Endodermal cell (in vitro differentiated cells): ENCODE measurements around the gene GALNT9. TPM values are rescaled to one million over a fixed set of nuclear protein-coding genes. Genes with fewer than 3 reads are reported as not detected.

Experiments used
- DNase-seq: peaks from one replicate; pipeline ENCODE4 v3.0.0-alpha.2; 2017
- H3K27ac ChIP-seq: 2 replicates; pipeline ENCODE4 v1.5.1; 2013; ENCODE audit warnings: mild to moderate bottlenecking, low read depth, low read length, moderate library complexity
- H3K27me3 ChIP-seq: 2 replicates; pipeline ENCODE4 v1.6.1; 2013; ENCODE audit warnings: mild to moderate bottlenecking, low read length, moderate library complexity; ENCODE audit not compliant: insufficient read depth, control insufficient read depth, poor library complexity, severe bottlenecking
- H3K36me3 ChIP-seq: 2 replicates; pipeline ENCODE4 v1.7.0; 2013; ENCODE audit warnings: mild to moderate bottlenecking, low read length, moderate library complexity; ENCODE audit not compliant: control insufficient read depth, insufficient read depth
- H3K4me1 ChIP-seq: one replicate; pipeline ENCODE4 v1.7.0; 2013; ENCODE audit warnings: low read length; ENCODE audit not compliant: control insufficient read depth, insufficient read depth
- H3K4me3 ChIP-seq: 2 replicates; pipeline ENCODE4 v1.5.1; 2013; ENCODE audit warnings: mild to moderate bottlenecking, low read length, moderate library complexity
- H3K9ac ChIP-seq: 2 replicates; pipeline ENCODE4 v1.6.1; 2013; ENCODE audit warnings: mild to moderate bottlenecking, low read length, moderate library complexity; ENCODE audit not compliant: poor library complexity, severe bottlenecking; ENCODE audit errors: extremely low read depth
- H3K9me3 ChIP-seq: 2 replicates; pipeline ENCODE4 v1.6.1; 2013; ENCODE audit warnings: mild to moderate bottlenecking, low read length, moderate library complexity; ENCODE audit not compliant: control insufficient read depth
- H3K27ac Mint-ChIP-seq: 2 replicates; pipeline ENCODE4 v1.8.0; 2020; ENCODE audit warnings: mixed read lengths
- H3K27me3 Mint-ChIP-seq: 2 replicates; pipeline ENCODE4 v1.8.0; 2021; ENCODE audit warnings: mild to moderate bottlenecking, mixed read lengths; ENCODE audit not compliant: insufficient read depth
- H3K36me3 Mint-ChIP-seq: 2 replicates; pipeline ENCODE4 v1.8.0; 2020; ENCODE audit warnings: low read depth, mixed read lengths
- H3K4me1 Mint-ChIP-seq: 2 replicates; pipeline ENCODE4 v1.8.0; 2020; ENCODE audit warnings: mixed read lengths
- H3K4me3 Mint-ChIP-seq: 2 replicates; pipeline ENCODE4 v1.8.0; 2020; ENCODE audit warnings: mild to moderate bottlenecking, moderate library complexity, mixed read lengths
- H3K9me3 Mint-ChIP-seq: 2 replicates; pipeline ENCODE4 v1.8.0; 2020; ENCODE audit warnings: mild to moderate bottlenecking, mixed read lengths
- WGBS, 2 experiments: methylation state at CpG; one replicate each; pipeline versions ENCODE4 v1.1.5 to v1.1.7; 2013; ENCODE audit warnings: missing lambda C conversion rate in 2 of 2, mixed read lengths in 1 of 2; ENCODE audit not compliant: insufficient coverage in 1 of 2, insufficient read length in 1 of 2; 5-methylcytosine and 5-hydroxymethylcytosine counted together
- total RNA-seq, 2 donors: library from RNA; stranded (reverse); fragmentation: NEBNext Ultra II Directional in 1 of 2; extraction: Animal tissue kit (Norgen Biotek cat#: 25700) in 1 of 2; gene quantifications; 2 replicates in 1 of 2; 3 replicates in 1 of 2; pipeline ENCODE4 v1.2.1, GENCODE V29; 2021
- TF ChIP-seq, protein P1 (sequence below): fragments of 200-600 bp; sonication (generic); conservative IDR thresholded peaks from 2 replicates; pipeline ENCODE4 v1.5.0; 2021; ENCODE audit warnings: antibody characterized with exemption, mild to moderate bottlenecking

GALNT9 gene
- total RNA-seq, 2 donors from 2014 or later = 0.13 TPM; not detected in 1

- peaks cover 9% of the 10 kb centered on the region for H3K4me1 Mint-ChIP-seq
- H3K27ac Mint-ChIP-seq = no peak overlapping the region
- TF ChIP-seq, protein P1, sequence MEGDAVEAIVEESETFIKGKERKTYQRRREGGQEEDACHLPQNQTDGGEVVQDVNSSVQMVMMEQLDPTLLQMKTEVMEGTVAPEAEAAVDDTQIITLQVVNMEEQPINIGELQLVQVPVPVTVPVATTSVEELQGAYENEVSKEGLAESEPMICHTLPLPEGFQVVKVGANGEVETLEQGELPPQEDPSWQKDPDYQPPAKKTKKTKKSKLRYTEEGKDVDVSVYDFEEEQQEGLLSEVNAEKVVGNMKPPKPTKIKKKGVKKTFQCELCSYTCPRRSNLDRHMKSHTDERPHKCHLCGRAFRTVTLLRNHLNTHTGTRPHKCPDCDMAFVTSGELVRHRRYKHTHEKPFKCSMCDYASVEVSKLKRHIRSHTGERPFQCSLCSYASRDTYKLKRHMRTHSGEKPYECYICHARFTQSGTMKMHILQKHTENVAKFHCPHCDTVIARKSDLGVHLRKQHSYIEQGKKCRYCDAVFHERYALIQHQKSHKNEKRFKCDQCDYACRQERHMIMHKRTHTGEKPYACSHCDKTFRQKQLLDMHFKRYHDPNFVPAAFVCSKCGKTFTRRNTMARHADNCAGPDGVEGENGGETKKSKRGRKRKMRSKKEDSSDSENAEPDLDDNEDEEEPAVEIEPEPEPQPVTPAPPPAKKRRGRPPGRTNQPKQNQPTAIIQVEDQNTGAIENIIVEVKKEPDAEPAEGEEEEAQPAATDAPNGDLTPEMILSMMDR = no peak
- Histone ChIP-seq H3K36me3 (no peaks in the 10 kb centered on the region), H3K27me3 (no peaks in the 10 kb centered on the region), H3K27ac (no peak overlapping the region), H3K4me3 (no peak overlapping the region), H3K9ac (no peak overlapping the region), H3K9me3 (peaks cover 22% of the 10 kb centered on the region), H3K4me1 (no peaks in the 10 kb centered on the region)
- DNase-seq = no peak
- no peaks in the 10 kb centered on the region for H3K9me3 Mint-ChIP-seq
- no peaks in the 10 kb centered on the region for H3K36me3 Mint-ChIP-seq
- peaks cover 1% of the 10 kb centered on the region for H3K27me3 Mint-ChIP-seq
- H3K4me3 Mint-ChIP-seq = no peak overlapping the region
- WGBS, 2 experiments = 81 to 82% methylated on average over 10 to 12 of the region's 12 CpGs
These were observed 49.0 kb downstream of the GALNT9 start for GRCh38 chr12:132280406-132280805.

GRCh38 chr12:132279930-132280329 lies 49.5 kb downstream of the GALNT9 start:
- H3K27me3 Mint-ChIP-seq = peaks cover 1% of the 10 kb centered on the region
- Histone ChIP-seq H3K27ac (no peak overlapping the region), H3K4me3 (no peak overlapping the region), H3K27me3 (no peaks in the 10 kb centered on the region), H3K9me3 (peaks cover 22% of the 10 kb centered on the region), H3K36me3 (no peaks in the 10 kb centered on the region), H3K9ac (no peak overlapping the region), H3K4me1 (no peaks in the 10 kb centered on the region)
- 42 to 48% methylated on average over 2 of the region's 2 CpGs for WGBS, 2 experiments
- H3K36me3 Mint-ChIP-seq = no peaks in the 10 kb centered on the region
- no peak overlapping the region for H3K27ac Mint-ChIP-seq
- no peak for DNase-seq
- H3K4me3 Mint-ChIP-seq = no peak overlapping the region
- H3K4me1 Mint-ChIP-seq = peaks cover 9% of the 10 kb centered on the region
- no peaks in the 10 kb centered on the region for H3K9me3 Mint-ChIP-seq
- TF ChIP-seq, protein P1 = no peak

DNA sequence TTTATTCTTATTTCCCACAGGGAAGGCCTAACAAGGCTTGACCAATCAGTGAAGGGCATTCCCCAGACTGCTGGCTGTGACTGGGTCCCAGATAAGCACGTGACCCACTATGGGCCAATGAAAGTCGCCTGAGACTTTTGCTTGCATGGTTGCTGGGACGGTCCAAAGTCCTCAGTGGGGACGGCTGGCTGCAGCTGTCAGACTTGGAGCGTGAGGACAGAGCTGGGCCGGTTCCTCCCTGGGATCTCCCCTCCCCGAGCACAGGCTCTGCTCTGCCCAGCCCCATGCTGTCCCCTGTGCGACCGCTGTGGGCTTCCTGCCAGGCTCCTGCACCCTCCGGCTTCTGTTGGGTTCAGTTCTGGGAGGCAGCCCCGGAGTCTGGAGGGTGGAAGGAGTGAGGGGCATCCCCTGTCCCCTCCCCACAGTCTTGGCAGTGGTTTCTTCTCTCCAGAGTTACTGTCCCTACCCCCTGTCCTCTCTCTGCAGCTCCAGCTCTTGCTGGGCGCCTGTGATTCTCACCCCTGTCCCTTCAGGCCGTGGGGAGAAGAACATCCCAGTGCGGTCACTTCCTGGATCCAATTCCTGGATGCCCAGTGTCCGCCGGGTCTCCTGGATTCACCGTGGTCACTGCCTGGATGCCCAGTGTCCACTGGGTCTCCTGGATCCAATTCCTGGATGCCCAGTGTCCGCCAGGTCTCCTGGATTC lies 50.1 kb downstream of the GALNT9 start:
- Mint-ChIP-seq H3K27ac (no peak overlapping the region), H3K36me3 (no peaks in the 10 kb centered on the region), H3K4me3 (no peak overlapping the region), H3K9me3 (no peaks in the 10 kb centered on the region), H3K27me3 (peaks cover 1% of the 10 kb centered on the region), H3K4me1 (peaks cover 9% of the 10 kb centered on the region)
- H3K4me3 ChIP-seq = no peak overlapping the region
- WGBS, 2 experiments = 76 to 94% methylated on average over 11 to 17 of the region's 18 CpGs
- H3K9me3 ChIP-seq = peaks cover 17% of the 10 kb centered on the region
- no peak overlapping the region for H3K27ac ChIP-seq
- H3K4me1 ChIP-seq = no peaks in the 10 kb centered on the region
- H3K9ac ChIP-seq = no peak overlapping the region
- H3K36me3 ChIP-seq = no peaks in the 10 kb centered on the region
- DNase-seq = peak; percentile 80
- no peaks in the 10 kb centered on the region for H3K27me3 ChIP-seq
- TF ChIP-seq, protein P1 = no peak
